H9 (cell line): ENCODE measurements around the gene FAM161A. TPM values are rescaled to one million over a fixed set of nuclear protein-coding genes. Genes with fewer than 3 reads are reported as not detected.

Experiments
- DNase-seq: peaks from one replicate; pipeline ENCODE4 v3.0.0-alpha.2; 2017
- H2AFZ ChIP-seq: one replicate; pipeline ENCODE4 v1.6.1; 2013; ENCODE audit warnings: mild to moderate bottlenecking, low read length, control low read depth, moderate library complexity
- H2AK5ac ChIP-seq: 2 replicates; pipeline ENCODE4 v1.6.1; 2013; ENCODE audit warnings: low read length, control low read depth, mixed read lengths; ENCODE audit not compliant: insufficient read length
- H2BK120ac ChIP-seq: one replicate; pipeline ENCODE4 v1.6.1; 2013; ENCODE audit warnings: low read depth, mild to moderate bottlenecking, low read length, control low read depth, inconsistent platforms; ENCODE audit not compliant: poor library complexity, severe bottlenecking
- H2BK12ac ChIP-seq: 2 replicates; pipeline ENCODE4 v1.6.1; 2013; ENCODE audit warnings: low read length, control low read depth, mixed read lengths, low read depth; ENCODE audit not compliant: insufficient read length
- H2BK15ac ChIP-seq: 2 replicates; pipeline ENCODE4 v1.6.1; 2013; ENCODE audit warnings: low read depth, low read length, control low read depth
- H2BK20ac ChIP-seq: one replicate; pipeline ENCODE4 v1.6.1; 2013; ENCODE audit warnings: low read depth, mild to moderate bottlenecking, low read length, control low read depth, inconsistent platforms; ENCODE audit not compliant: poor library complexity, severe bottlenecking
- H2BK5ac ChIP-seq: 2 replicates; pipeline ENCODE4 v1.6.1; 2013; ENCODE audit warnings: low read length, control low read depth, mixed read lengths; ENCODE audit not compliant: insufficient read length
- H3K14ac ChIP-seq: 2 replicates; pipeline ENCODE4 v1.6.1; 2013; ENCODE audit warnings: low read length, control low read depth; ENCODE audit not compliant: insufficient read depth
- H3K18ac ChIP-seq: 2 replicates; pipeline ENCODE4 v1.6.1; 2013; ENCODE audit warnings: low read depth, mild to moderate bottlenecking, mixed read lengths, low read length, control low read depth; ENCODE audit not compliant: insufficient read length
- H3K23ac ChIP-seq: 2 replicates; pipeline ENCODE4 v1.6.1; 2013; ENCODE audit warnings: low read length, control low read depth, mixed read lengths, low read depth; ENCODE audit not compliant: insufficient read length
- H3K23me2 ChIP-seq: 2 replicates; pipeline ENCODE4 v1.6.1; 2013; ENCODE audit warnings: low read depth, mild to moderate bottlenecking, mixed read lengths, low read length, control low read depth; ENCODE audit not compliant: insufficient read length, poor library complexity, severe bottlenecking
- H3K27ac ChIP-seq: 2 replicates; pipeline ENCODE4 v1.5.1; 2013; ENCODE audit warnings: low read length, control low read depth, mixed read lengths, low read depth; ENCODE audit not compliant: insufficient read length
- H3K27me3 ChIP-seq: 2 replicates; pipeline ENCODE4 v1.6.1; 2013; ENCODE audit warnings: low read length, control low read depth, inconsistent platforms; ENCODE audit not compliant: insufficient read depth
- H3K4ac ChIP-seq: 2 replicates; pipeline ENCODE4 v1.6.1; 2013; ENCODE audit warnings: low read depth, mild to moderate bottlenecking, control low read depth, inconsistent platforms, low read length, moderate library complexity
- H3K4me1 ChIP-seq: 2 replicates; pipeline ENCODE4 v1.6.1; 2013; ENCODE audit warnings: low read length, control low read depth, inconsistent platforms; ENCODE audit not compliant: insufficient read depth
- H3K4me2 ChIP-seq: 2 replicates; pipeline ENCODE4 v1.6.1; 2013; ENCODE audit warnings: low read length, control low read depth, mixed read lengths; ENCODE audit not compliant: insufficient read length, insufficient read depth
- H3K56ac ChIP-seq: 2 replicates; pipeline ENCODE4 v1.6.1; 2013; ENCODE audit warnings: low read depth, mild to moderate bottlenecking, mixed read lengths, low read length, control low read depth; ENCODE audit not compliant: insufficient read length
- H3K79me1 ChIP-seq: 2 replicates; pipeline ENCODE4 v1.6.1; 2013; ENCODE audit warnings: low read depth, mild to moderate bottlenecking, moderate library complexity, low read length, control low read depth, inconsistent platforms; ENCODE audit not compliant: insufficient read depth, poor library complexity, severe bottlenecking
- H3K79me2 ChIP-seq: 2 replicates; pipeline ENCODE4 v1.6.1; 2013; ENCODE audit warnings: low read length, control low read depth, inconsistent platforms; ENCODE audit not compliant: insufficient read depth
- H3K9ac ChIP-seq: 2 replicates; pipeline ENCODE4 v1.6.1; 2013; ENCODE audit warnings: low read length, control low read depth, mixed read lengths; ENCODE audit not compliant: insufficient read length; ENCODE audit errors: extremely low read depth
- H3K9me3 ChIP-seq: one replicate; pipeline ENCODE4 v1.6.1; 2013; ENCODE audit warnings: low read depth, low read length, inconsistent platforms; ENCODE audit not compliant: control insufficient read depth
- H3T11ph ChIP-seq: one replicate; pipeline ENCODE4 v1.6.1; 2013; ENCODE audit warnings: mild to moderate bottlenecking, low read length, control low read depth, inconsistent platforms
- H4K20me1 ChIP-seq: one replicate; pipeline ENCODE4 v1.6.1; 2013; ENCODE audit not compliant: control insufficient read depth, insufficient read length, insufficient read depth
- H4K5ac ChIP-seq: 2 replicates; pipeline ENCODE4 v1.6.1; 2013; ENCODE audit warnings: low read depth, mild to moderate bottlenecking, mixed read lengths, low read length, control low read depth; ENCODE audit not compliant: insufficient read length
- H4K8ac ChIP-seq: replicated peaks from 2 replicates; pipeline ENCODE4 v1.6.1; 2013; ENCODE audit warnings: low read length, control low read depth, mixed read lengths, low read depth; ENCODE audit not compliant: insufficient read length
- H4K91ac ChIP-seq: 2 replicates; pipeline ENCODE4 v1.6.1; 2013; ENCODE audit warnings: low read depth, mild to moderate bottlenecking, moderate library complexity, mixed read lengths, low read length, control low read depth; ENCODE audit not compliant: insufficient read length
- H3K27ac Mint-ChIP-seq, 3 experiments: 2 replicates in 2 of 3; 3 replicates in 1 of 3; pipeline ENCODE4 v1.8.0; 2020 to 2021; ENCODE audit warnings: mixed read lengths in 3 of 3, mild to moderate bottlenecking in 1 of 3, moderate library complexity in 1 of 3
- H3K27me3 Mint-ChIP-seq: 2 replicates; pipeline ENCODE4 v1.8.0; 2021; ENCODE audit warnings: low read depth, mild to moderate bottlenecking, moderate library complexity, mixed read lengths
- H3K36me3 Mint-ChIP-seq, 3 experiments: 2 replicates in 2 of 3; 3 replicates in 1 of 3; pipeline ENCODE4 v1.8.0; 2020 to 2021; ENCODE audit warnings: low read depth in 3 of 3, mixed read lengths in 3 of 3; ENCODE audit not compliant: insufficient read depth in 1 of 3
- H3K4me1 Mint-ChIP-seq, 2 experiments: 2 replicates each; pipeline ENCODE4 v1.8.0; 2020; ENCODE audit warnings: mixed read lengths in 2 of 2
- H3K4me3 Mint-ChIP-seq, 2 experiments: 2 replicates in 1 of 2; 3 replicates in 1 of 2; pipeline ENCODE4 v1.8.0; 2020 to 2021; ENCODE audit warnings: mild to moderate bottlenecking in 2 of 2, mixed read lengths in 2 of 2, moderate library complexity in 1 of 2
- H3K9me3 Mint-ChIP-seq, 2 experiments: 2 replicates in 1 of 2; 3 replicates in 1 of 2; pipeline ENCODE4 v1.8.0; 2020; ENCODE audit warnings: mild to moderate bottlenecking in 2 of 2, mixed read lengths in 2 of 2, moderate library complexity in 1 of 2
- CTCF ChIP-seq: fragments of 200-600 bp; sonication (generic); conservative IDR thresholded peaks from 3 replicates; pipeline ENCODE4 v1.8.0; 2021; ENCODE audit warnings: antibody characterized with exemption, mild to moderate bottlenecking
- WGBS: extraction: QIAGEN DNeasy Blood & Tissue Kit; methylation state at CpG from one replicate; pipeline ENCODE4 v1.1.7; 2013; ENCODE audit warnings: missing lambda C conversion rate, low lambda C conversion rate, mixed read lengths; ENCODE audit not compliant: insufficient read length; ENCODE audit errors: extremely low coverage; 5-methylcytosine and 5-hydroxymethylcytosine counted together
- total RNA-seq: library from RNA; stranded (reverse); gene quantifications from 2 replicates; pipeline ENCODE4 v1.2.1, GENCODE V29; 2021

Gene FAM161A
- total RNA-seq, 1 experiment from 2014 or later = 15.8 TPM

- no peak overlapping the region for H3K23ac ChIP-seq
- no peak overlapping the region for H3K27ac ChIP-seq
- Mint-ChIP-seq H3K4me1 (peaks cover 4 to 9% of the 10 kb centered on the region in 2 experiments), H3K9me3 (no peaks in the 10 kb centered on the region; a peak in 1 of 5 replicates), H3K27ac (no peak overlapping the region), H3K27me3 (peaks cover 6% of the 10 kb centered on the region), H3K4me3 (no peak overlapping the region), H3K36me3 (no peaks in the 10 kb centered on the region)
- H3K4ac ChIP-seq = no peak overlapping the region
- H4K20me1 ChIP-seq = no peaks in the 10 kb centered on the region
- no peak overlapping the region for H4K91ac ChIP-seq
- H3K79me2 ChIP-seq = no peaks in the 10 kb centered on the region
- H3K9ac ChIP-seq = no peak overlapping the region
- DNase-seq = no peak
- no peak overlapping the region for H2BK15ac ChIP-seq
- no peak overlapping the region for H2BK5ac ChIP-seq
- WGBS = no CpG with 5 or more reads among the region's 3 CpGs
- no peak overlapping the region for H3K4me2 ChIP-seq
- H3T11ph ChIP-seq = no peak overlapping the region
- H3K4me1 ChIP-seq = no peaks in the 10 kb centered on the region
- H3K18ac ChIP-seq = no peak overlapping the region
- no peak overlapping the region for H3K14ac ChIP-seq
- no peaks in the 10 kb centered on the region for H3K79me1 ChIP-seq
- no peak overlapping the region for H4K8ac ChIP-seq
- H3K23me2 ChIP-seq = no peaks in the 10 kb centered on the region
- H2BK120ac ChIP-seq = no peak overlapping the region
- H3K9me3 ChIP-seq = no peaks in the 10 kb centered on the region
- TF ChIP-seq CTCF = no peak
- H2BK12ac ChIP-seq = no peak overlapping the region
- no peak overlapping the region for H2BK20ac ChIP-seq
- no peak overlapping the region for H2AFZ ChIP-seq
- H3K27me3 ChIP-seq = no peaks in the 10 kb centered on the region
- no peak overlapping the region for H4K5ac ChIP-seq
- no peak overlapping the region for H3K56ac ChIP-seq
- no peak overlapping the region for H2AK5ac ChIP-seq
Measured at GRCh38 chr2:61807036-61807757, 46.7 kb downstream of the FAM161A start.
